ENCODE data around the gene PAWR.

DNA sequence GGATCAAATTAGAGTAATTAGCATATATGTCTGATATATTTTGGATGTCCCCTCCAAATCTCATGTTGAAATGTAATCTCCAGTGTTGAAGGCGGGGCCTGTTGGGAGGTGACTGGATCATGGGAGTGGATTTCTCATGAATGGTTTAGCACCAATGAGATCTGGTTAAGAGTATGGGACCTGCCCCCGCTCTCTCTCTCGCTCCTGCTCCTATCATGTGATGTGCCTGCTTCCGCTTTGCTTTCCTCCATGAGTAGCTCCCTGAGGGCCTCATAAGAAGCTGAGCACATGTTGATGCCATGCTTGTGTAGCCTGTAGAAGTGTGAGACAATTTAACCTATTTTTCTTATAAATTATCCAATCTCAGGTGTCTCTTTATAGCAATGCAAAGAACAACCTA is 73.1 kb downstream of the PAWR start:
- TF ChIP-seq, protein P1, sequence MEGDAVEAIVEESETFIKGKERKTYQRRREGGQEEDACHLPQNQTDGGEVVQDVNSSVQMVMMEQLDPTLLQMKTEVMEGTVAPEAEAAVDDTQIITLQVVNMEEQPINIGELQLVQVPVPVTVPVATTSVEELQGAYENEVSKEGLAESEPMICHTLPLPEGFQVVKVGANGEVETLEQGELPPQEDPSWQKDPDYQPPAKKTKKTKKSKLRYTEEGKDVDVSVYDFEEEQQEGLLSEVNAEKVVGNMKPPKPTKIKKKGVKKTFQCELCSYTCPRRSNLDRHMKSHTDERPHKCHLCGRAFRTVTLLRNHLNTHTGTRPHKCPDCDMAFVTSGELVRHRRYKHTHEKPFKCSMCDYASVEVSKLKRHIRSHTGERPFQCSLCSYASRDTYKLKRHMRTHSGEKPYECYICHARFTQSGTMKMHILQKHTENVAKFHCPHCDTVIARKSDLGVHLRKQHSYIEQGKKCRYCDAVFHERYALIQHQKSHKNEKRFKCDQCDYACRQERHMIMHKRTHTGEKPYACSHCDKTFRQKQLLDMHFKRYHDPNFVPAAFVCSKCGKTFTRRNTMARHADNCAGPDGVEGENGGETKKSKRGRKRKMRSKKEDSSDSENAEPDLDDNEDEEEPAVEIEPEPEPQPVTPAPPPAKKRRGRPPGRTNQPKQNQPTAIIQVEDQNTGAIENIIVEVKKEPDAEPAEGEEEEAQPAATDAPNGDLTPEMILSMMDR (IDR thresholded peaks at IDR 0.05; ENCODE audit: low read depth, low read length, poor library complexity, severe bottlenecking), result no peak
- TF ChIP-seq EZH2phosphoT487 (IDR thresholded peaks at IDR 0.05; ENCODE audit: borderline replicate concordance, low read length), result no peak

Measured in DOHH2 (cell line).